K562 (cell line): ENCODE results near the gene COPS6. TPM values are rescaled to one million over a fixed set of nuclear protein-coding genes. Genes with fewer than 3 reads are reported as not detected.

Experiments used
- BCL6 ChIP-seq: fragments of 250-450 bp; sonication (Bioruptor Pico); IDR thresholded peaks from 2 replicates; pipeline ENCODE4 v1.4.0; 2020
- CREBBP ChIP-seq: IDR thresholded peaks from one replicate; pipeline ENCODE4 v1.6.1; 2012; ENCODE audit warnings: low read depth, mild to moderate bottlenecking, control low read depth, inconsistent platforms, low read length
- KDM2B ChIP-seq: fragments of 250-450 bp; sonication (Bioruptor Pico); IDR thresholded peaks from 2 replicates; pipeline ENCODE4 v1.8.0; 2021; ENCODE audit warnings: mild to moderate bottlenecking, moderate library complexity
- KDM4B ChIP-seq, 2 experiments: fragments of 450-650 bp in 1 of 2; sonication (generic) in 1 of 2; IDR thresholded peaks; 2 replicates each; pipeline ENCODE4 v1.6.1; 2016 to 2017; ENCODE audit warnings: borderline replicate concordance in 2 of 2, antibody characterized with exemption in 1 of 2, low read depth in 1 of 2, mild to moderate bottlenecking in 1 of 2
- NFYB ChIP-seq: IDR thresholded peaks from 2 replicates; pipeline ENCODE4 v1.6.1; 2011; ENCODE audit warnings: mild to moderate bottlenecking, moderate library complexity; ENCODE audit not compliant: insufficient read length; ENCODE audit errors: extremely low read depth
- PHF8 ChIP-seq: fragments of 200-600 bp; sonication (generic); IDR thresholded peaks from 2 replicates; pipeline ENCODE4 v1.6.1; 2012; ENCODE audit warnings: mixed run types, mild to moderate bottlenecking, inconsistent platforms, low read length, moderate library complexity, borderline replicate concordance
- PTRF ChIP-seq: fragments of 450-650 bp; IDR thresholded peaks from 2 replicates; pipeline ENCODE4 v1.6.1; 2016; ENCODE audit warnings: mild to moderate bottlenecking, missing genetic modification characterization, missing compliant biosample characterization
- SRSF7 ChIP-seq: fragments of 200-400 bp; formaldehyde crosslinking; optimal IDR thresholded peaks from 2 replicates; pipeline ENCODE3; 2017; ENCODE audit warnings: mild to moderate bottlenecking, low read depth, low read length
- STAT5A ChIP-seq: IDR thresholded peaks from 2 replicates; pipeline ENCODE4 v1.6.1; 2012; ENCODE audit warnings: low read length, inconsistent platforms, borderline replicate concordance
- TRIM24 ChIP-seq, 2 experiments: fragments of 450-650 bp; IDR thresholded peaks; 2 replicates each; pipeline ENCODE4 v1.6.1; 2016
- ZBTB7A ChIP-seq: IDR thresholded peaks from 2 replicates; pipeline ENCODE4 v1.6.1; 2011; ENCODE audit warnings: low read depth, mild to moderate bottlenecking, low read length, moderate library complexity, borderline replicate concordance; ENCODE audit not compliant: control insufficient read depth
- ZFP30 ChIP-seq: fragments of 250-450 bp; sonication (Bioruptor Pico); IDR thresholded peaks from 2 replicates; pipeline ENCODE4 v1.8.0; 2022; ENCODE audit warnings: moderate library complexity, mild to moderate bottlenecking, inconsistent platforms, borderline replicate concordance
- ZNF311 ChIP-seq: fragments of 250-450 bp; sonication (Bioruptor Pico); IDR thresholded peaks from 2 replicates; pipeline ENCODE4 v1.4.0; 2020; ENCODE audit warnings: mild to moderate bottlenecking, moderate library complexity
- ZNF444 ChIP-seq: fragments of 250-450 bp; sonication (Bioruptor Pico); IDR thresholded peaks from 2 replicates; pipeline ENCODE4 v1.4.0; 2020; ENCODE audit warnings: mild to moderate bottlenecking, moderate library complexity
- ZNF766 ChIP-seq: fragments of 200-800 bp; sonication (Bioruptor generic); conservative IDR thresholded peaks from 2 replicates; pipeline ENCODE4 v1.6.1; 2016; ENCODE audit warnings: missing genetic modification characterization, missing compliant biosample characterization
- ZNF785 ChIP-seq: fragments of 250-450 bp; sonication (Bioruptor Pico); IDR thresholded peaks from 2 replicates; pipeline ENCODE4 v1.4.0; 2020; ENCODE audit warnings: mild to moderate bottlenecking
- polyA plus RNA-seq, 8 experiments: library from polyadenylated mRNA; depleted of rRNA in 4 of 8; stranded (reverse) in 5 of 8; unstranded in 3 of 8; fragments of >200 nt; fragmentation: Nextera tagmentation in 2 of 8; fragmentation: Illumina TruSeq in 1 of 8; extraction: Ambion mirVana in 2 of 8; extraction: Trizol in 1 of 8; gene quantifications; 2 replicates each; pipeline versions ENCODE4 v1.2.1 to v1.2.3, GENCODE V29; 2011 to 2014; ENCODE audit warnings: inconsistent platforms in 1 of 8, missing spikeins in 1 of 8
- total RNA-seq, 7 experiments: library from RNA; depleted of rRNA in 6 of 7; stranded (reverse); fragments of >200 nt in 6 of 7; fragmentation: Illumina TruSeq in 2 of 7; extraction: Trizol in 2 of 7; gene quantifications; 2 replicates each; pipeline versions ENCODE4 v1.2.1 to v1.2.3, GENCODE V29; 2011 to 2021; ENCODE audit warnings: low replicate concordance in 1 of 7
- TF ChIP-seq, protein P1 (sequence below): fragments of 200-800 bp; sonication (Bioruptor generic); IDR thresholded peaks from 2 replicates; pipeline ENCODE4 v1.6.1; 2017; ENCODE audit warnings: missing genetic modification characterization, missing compliant biosample characterization
- TF ChIP-seq, protein P2 (sequence below), 2 experiments: fragments of 450-650 bp in 1 of 2; sonication (generic) in 1 of 2; formaldehyde crosslinking; conservative IDR thresholded peaks; 2 replicates each; pipeline versions ENCODE4 v1.4.0 to v1.8.1; 2020 to 2022; ENCODE audit warnings: mild to moderate bottlenecking in 1 of 2, missing genetic modification reagents in 1 of 2
- TF ChIP-seq, protein P3 (sequence below): sonication (generic); formaldehyde crosslinking; IDR thresholded peaks from 2 replicates; pipeline ENCODE4 v1.8.1; 2022; ENCODE audit warnings: missing genetic modification reagents
- TF ChIP-seq, protein P4 (sequence below): fragments of 250-450 bp; sonication (Bioruptor Pico); IDR thresholded peaks from 2 replicates; pipeline ENCODE4 v1.4.0; 2020; ENCODE audit warnings: mild to moderate bottlenecking, moderate library complexity

The COPS6 gene
- total and polyA plus RNA-seq, 9 of the 15 experiments (the other 6 are each of a cell fraction or from before 2014, with no cell fraction given), result 63.0 to 331 (median 168) TPM

DNA sequence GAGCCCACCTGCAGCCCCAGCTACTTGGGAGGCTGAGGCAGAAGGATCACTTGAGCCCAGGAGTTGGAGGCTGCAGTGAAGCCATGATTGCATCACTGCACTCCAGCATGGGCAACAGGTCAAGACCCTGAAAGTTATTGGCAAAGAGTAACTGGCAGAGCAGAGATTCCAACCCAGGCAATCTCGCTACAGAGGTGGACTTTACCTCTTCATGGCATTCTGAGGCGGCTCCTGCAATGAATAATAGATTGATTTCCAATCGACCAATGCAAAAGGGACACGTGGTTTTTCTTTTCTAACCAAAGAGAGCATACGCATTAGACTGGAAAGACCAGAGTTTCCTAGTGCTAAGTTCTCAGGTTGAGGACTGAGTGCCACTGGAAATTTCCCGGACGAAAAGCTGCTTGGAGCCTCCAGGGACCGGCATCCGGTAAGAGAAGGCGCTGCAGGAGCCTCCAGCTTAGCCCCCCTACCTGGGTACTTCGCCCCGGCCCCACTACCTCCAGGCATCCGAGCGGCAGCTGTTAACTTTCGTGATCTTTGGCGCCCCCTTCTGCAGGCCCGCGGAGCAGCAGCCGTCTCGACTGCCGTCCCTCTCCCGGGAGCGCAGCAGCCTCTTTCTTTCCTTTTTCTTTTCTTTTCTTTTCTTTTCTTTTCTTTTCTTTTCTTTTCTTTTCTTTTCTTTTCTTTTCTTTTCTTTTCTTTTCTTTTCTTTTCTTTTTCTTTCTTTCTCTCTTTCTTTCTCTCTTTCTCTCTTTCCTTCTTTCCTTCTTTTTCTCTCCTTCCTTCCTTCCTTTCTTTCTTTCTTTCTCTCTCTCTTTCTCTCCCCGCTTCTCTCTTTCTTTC is 42.1 kb downstream of the COPS6 start (continued):
- TF ChIP-seq KDM4B (IDR thresholded peaks at IDR 0.05; ENCODE audit: borderline replicate concordance in 2 of 2, low read depth in 1 of 2), result no peak
- TF ChIP-seq ZNF311 (CRISPR knock-in tag), result no peak
- no peak for TF ChIP-seq SRSF7
- TF ChIP-seq, protein P1, sequence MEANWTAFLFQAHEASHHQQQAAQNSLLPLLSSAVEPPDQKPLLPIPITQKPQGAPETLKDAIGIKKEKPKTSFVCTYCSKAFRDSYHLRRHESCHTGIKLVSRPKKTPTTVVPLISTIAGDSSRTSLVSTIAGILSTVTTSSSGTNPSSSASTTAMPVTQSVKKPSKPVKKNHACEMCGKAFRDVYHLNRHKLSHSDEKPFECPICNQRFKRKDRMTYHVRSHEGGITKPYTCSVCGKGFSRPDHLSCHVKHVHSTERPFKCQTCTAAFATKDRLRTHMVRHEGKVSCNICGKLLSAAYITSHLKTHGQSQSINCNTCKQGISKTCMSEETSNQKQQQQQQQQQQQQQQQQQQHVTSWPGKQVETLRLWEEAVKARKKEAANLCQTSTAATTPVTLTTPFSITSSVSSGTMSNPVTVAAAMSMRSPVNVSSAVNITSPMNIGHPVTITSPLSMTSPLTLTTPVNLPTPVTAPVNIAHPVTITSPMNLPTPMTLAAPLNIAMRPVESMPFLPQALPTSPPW (CRISPR knock-in tag), result peak; percentile 17; the same call in 1 of the 2 replicates
- TF ChIP-seq STAT5A, result no peak
- no peak for TF ChIP-seq BCL6
- TF ChIP-seq ZNF766 (CRISPR knock-in tag), result no peak
- peak; percentile 88 for TF ChIP-seq ZBTB7A
- TF ChIP-seq ZNF785, result no peak
- TF ChIP-seq KDM2B (CRISPR knock-in tag), result no peak
- peak in 1 of 2 experiments; percentile 28; a peak in 1 of 4 replicates for TF ChIP-seq TRIM24 (IDR thresholded peaks at IDR 0.05)
- TF ChIP-seq PHF8, result no peak
- TF ChIP-seq, protein P2, sequence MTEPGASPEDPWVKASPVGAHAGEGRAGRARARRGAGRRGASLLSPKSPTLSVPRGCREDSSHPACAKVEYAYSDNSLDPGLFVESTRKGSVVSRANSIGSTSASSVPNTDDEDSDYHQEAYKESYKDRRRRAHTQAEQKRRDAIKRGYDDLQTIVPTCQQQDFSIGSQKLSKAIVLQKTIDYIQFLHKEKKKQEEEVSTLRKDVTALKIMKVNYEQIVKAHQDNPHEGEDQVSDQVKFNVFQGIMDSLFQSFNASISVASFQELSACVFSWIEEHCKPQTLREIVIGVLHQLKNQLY (CRISPR knock-in tag; conservative IDR thresholded peaks at IDR 0.05), result no peak
- no peak for TF ChIP-seq PTRF (tag)
- TF ChIP-seq, protein P3, sequence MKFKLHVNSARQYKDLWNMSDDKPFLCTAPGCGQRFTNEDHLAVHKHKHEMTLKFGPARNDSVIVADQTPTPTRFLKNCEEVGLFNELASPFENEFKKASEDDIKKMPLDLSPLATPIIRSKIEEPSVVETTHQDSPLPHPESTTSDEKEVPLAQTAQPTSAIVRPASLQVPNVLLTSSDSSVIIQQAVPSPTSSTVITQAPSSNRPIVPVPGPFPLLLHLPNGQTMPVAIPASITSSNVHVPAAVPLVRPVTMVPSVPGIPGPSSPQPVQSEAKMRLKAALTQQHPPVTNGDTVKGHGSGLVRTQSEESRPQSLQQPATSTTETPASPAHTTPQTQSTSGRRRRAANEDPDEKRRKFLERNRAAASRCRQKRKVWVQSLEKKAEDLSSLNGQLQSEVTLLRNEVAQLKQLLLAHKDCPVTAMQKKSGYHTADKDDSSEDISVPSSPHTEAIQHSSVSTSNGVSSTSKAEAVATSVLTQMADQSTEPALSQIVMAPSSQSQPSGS (CRISPR knock-in tag), result no peak
- no peak for TF ChIP-seq CREBBP
- TF ChIP-seq ZNF444 (CRISPR knock-in tag), result no peak
- TF ChIP-seq, protein P4, sequence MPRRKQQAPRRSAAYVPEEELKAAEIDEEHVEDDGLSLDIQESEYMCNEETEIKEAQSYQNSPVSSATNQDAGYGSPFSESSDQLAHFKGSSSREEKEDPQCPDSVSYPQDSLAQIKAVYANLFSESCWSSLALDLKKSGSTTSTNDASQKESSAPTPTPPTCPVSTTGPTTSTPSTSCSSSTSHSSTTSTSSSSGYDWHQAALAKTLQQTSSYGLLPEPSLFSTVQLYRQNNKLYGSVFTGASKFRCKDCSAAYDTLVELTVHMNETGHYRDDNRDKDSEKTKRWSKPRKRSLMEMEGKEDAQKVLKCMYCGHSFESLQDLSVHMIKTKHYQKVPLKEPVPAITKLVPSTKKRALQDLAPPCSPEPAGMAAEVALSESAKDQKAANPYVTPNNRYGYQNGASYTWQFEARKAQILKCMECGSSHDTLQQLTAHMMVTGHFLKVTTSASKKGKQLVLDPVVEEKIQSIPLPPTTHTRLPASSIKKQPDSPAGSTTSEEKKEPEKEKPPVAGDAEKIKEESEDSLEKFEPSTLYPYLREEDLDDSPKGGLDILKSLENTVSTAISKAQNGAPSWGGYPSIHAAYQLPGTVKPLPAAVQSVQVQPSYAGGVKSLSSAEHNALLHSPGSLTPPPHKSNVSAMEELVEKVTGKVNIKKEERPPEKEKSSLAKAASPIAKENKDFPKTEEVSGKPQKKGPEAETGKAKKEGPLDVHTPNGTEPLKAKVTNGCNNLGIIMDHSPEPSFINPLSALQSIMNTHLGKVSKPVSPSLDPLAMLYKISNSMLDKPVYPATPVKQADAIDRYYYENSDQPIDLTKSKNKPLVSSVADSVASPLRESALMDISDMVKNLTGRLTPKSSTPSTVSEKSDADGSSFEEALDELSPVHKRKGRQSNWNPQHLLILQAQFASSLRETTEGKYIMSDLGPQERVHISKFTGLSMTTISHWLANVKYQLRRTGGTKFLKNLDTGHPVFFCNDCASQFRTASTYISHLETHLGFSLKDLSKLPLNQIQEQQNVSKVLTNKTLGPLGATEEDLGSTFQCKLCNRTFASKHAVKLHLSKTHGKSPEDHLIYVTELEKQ, result no peak
- TF ChIP-seq ZFP30 (CRISPR knock-in tag), result no peak
- no peak for TF ChIP-seq NFYB
